BE2C (cell line): ENCODE results near the gene LRMDA.

Experiments used
- DNase-seq: peaks from one replicate; pipeline ENCODE4 v3.0.0-alpha.2; 2020
- H3K27me3 ChIP-seq: fragments of 250-450 bp; sonication (Bioruptor Pico); 2 replicates; pipeline ENCODE4 v1.5.1; 2020; ENCODE audit warnings: mild to moderate bottlenecking
- H3K36me3 ChIP-seq: fragments of 250-450 bp; sonication (Bioruptor Pico); 2 replicates; pipeline ENCODE4 v1.5.1; 2020; ENCODE audit warnings: mild to moderate bottlenecking
- H3K4me1 ChIP-seq: fragments of 250-450 bp; sonication (Bioruptor Pico); 2 replicates; pipeline ENCODE4 v1.5.1; 2020
- H3K4me3 ChIP-seq: 2 replicates; pipeline ENCODE4 v1.5.1; 2011; ENCODE audit warnings: low read depth, low read length
- H3K9me3 ChIP-seq: fragments of 250-450 bp; sonication (Bioruptor Pico); 2 replicates; pipeline ENCODE4 v1.5.1; 2020
- CTCF ChIP-seq: IDR thresholded peaks from 2 replicates; pipeline ENCODE4 v1.5.1; 2012; ENCODE audit warnings: mild to moderate bottlenecking, low read depth, low read length

Gene LRMDA

DNA sequence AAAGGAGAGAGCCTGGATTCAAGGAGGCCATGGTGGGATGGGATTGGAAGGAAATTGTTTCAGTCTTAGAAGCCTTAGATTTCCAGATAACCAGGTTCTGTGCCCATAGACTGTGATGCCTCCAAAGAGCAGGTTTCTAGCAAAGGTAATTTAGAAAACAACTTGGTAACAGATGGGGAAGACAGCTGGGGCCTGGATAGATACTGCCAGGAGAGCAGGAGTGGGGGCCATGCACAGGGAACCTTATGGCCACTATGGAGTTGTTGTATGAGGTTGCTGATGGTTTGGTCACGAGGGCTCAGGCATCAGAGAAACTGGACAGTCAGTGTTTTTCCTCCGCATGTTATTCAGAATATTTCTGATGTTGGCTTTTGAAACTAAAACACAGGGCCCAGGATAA is 901.9 kb downstream of the LRMDA start:
- Histone ChIP-seq H3K4me3 (no peak overlapping the region), H3K27me3 (no peaks in the 10 kb centered on the region), H3K9me3 (no peaks in the 10 kb centered on the region), H3K36me3 (no peaks in the 10 kb centered on the region), H3K4me1 (no peaks in the 10 kb centered on the region)
- no peak for DNase-seq
- no peak for TF ChIP-seq CTCF

GRCh38 chr10:76333796-76334195 is 902.4 kb downstream of the LRMDA start:
- Histone ChIP-seq H3K4me3 (no peak overlapping the region), H3K4me1 (no peaks in the 10 kb centered on the region), H3K27me3 (no peaks in the 10 kb centered on the region), H3K36me3 (no peaks in the 10 kb centered on the region), H3K9me3 (no peaks in the 10 kb centered on the region)
- DNase-seq: no peak
- no peak for TF ChIP-seq CTCF

GRCh38 chr10:76334255-76334654 is 902.8 kb downstream of the LRMDA start:
- no peak for DNase-seq
- TF ChIP-seq CTCF: no peak
- Histone ChIP-seq H3K4me1 (no peaks in the 10 kb centered on the region), H3K27me3 (no peaks in the 10 kb centered on the region), H3K4me3 (no peak overlapping the region), H3K36me3 (no peaks in the 10 kb centered on the region), H3K9me3 (no peaks in the 10 kb centered on the region)

GRCh38 chr10:76336213-76336963 is 905.0 kb downstream of the LRMDA start:
- Histone ChIP-seq H3K9me3 (no peaks in the 10 kb centered on the region), H3K27me3 (no peaks in the 10 kb centered on the region), H3K4me1 (no peaks in the 10 kb centered on the region), H3K4me3 (no peak overlapping the region), H3K36me3 (no peaks in the 10 kb centered on the region)
- no peak for DNase-seq
- no peak for TF ChIP-seq CTCF

- no peaks in the 10 kb centered on the region for H3K4me1 ChIP-seq
- no peak overlapping the region for H3K4me3 ChIP-seq
- H3K36me3 ChIP-seq: no peaks in the 10 kb centered on the region
- H3K27me3 ChIP-seq: no peaks in the 10 kb centered on the region
- TF ChIP-seq CTCF: no peak
- DNase-seq: no peak
- no peaks in the 10 kb centered on the region for H3K9me3 ChIP-seq
Measured at GRCh38 chr10:76337641-76338040, 906.2 kb downstream of the LRMDA start.

GRCh38 chr10:76338187-76338586 is 906.8 kb downstream of the LRMDA start:
- no peak overlapping the region for H3K4me3 ChIP-seq
- H3K9me3 ChIP-seq: no peaks in the 10 kb centered on the region
- no peaks in the 10 kb centered on the region for H3K36me3 ChIP-seq
- H3K27me3 ChIP-seq: no peaks in the 10 kb centered on the region
- no peak for DNase-seq
- H3K4me1 ChIP-seq: no peaks in the 10 kb centered on the region
- TF ChIP-seq CTCF: no peak
